SK-N-SH (cell line): ENCODE results near the gene GPR155. TPM values are rescaled to one million over a fixed set of nuclear protein-coding genes. Genes with fewer than 3 reads are reported as not detected.
A peak's percentile ranks its signal among the peaks of the same experiment; 100 is the strongest.

ENCODE experiments used
- CTCF ChIA-PET: fragments of 300-600, 350-600 bp; formaldehyde crosslinking; extraction: SDS; loops from one replicate; lab custom pipeline; 2021; lab: Yijun Ruan, JAX
- POLR2A ChIA-PET: fragments of 350-600 bp; sonication (Branson Sonifier 250); formaldehyde crosslinking; extraction: SDS; loops from one replicate; lab custom pipeline; 2020; ENCODE audit warnings: antibody characterized with exemption, inconsistent platforms; lab: Yijun Ruan, JAX
- DNase-seq: peaks from one replicate; pipeline ENCODE4 v3.0.0; 2012
- H2AFZ ChIP-seq: fragments of 200-600 bp; sonication (generic); 2 replicates; pipeline ENCODE4 v1.8.1; 2016; ENCODE audit warnings: antibody characterized with exemption, mild to moderate bottlenecking, low read depth
- H3F3A ChIP-seq: fragments of 200-600 bp; sonication (generic); replicated peaks from 2 replicates; pipeline ENCODE3; 2016; ENCODE audit warnings: antibody characterized with exemption, mild to moderate bottlenecking; ENCODE audit not compliant: insufficient read depth
- H3K27ac ChIP-seq, 2 experiments: fragments of 200-500 bp in 1 of 2; fragments of 200-600 bp in 1 of 2; sonication (Bioruptor generic) in 1 of 2; sonication (generic), shearing (Covaris generic) in 1 of 2; 2 replicates each; pipeline versions ENCODE4 v1.5.1 to v1.6.1; 2014 to 2016; ENCODE audit warnings: low read depth in 2 of 2, inconsistent platforms in 1 of 2, low read length in 1 of 2, mild to moderate bottlenecking in 1 of 2, mixed read lengths in 1 of 2
- H3K27me3 ChIP-seq: fragments of 200-600 bp; sonication (generic), shearing (Covaris generic); 2 replicates; pipeline ENCODE4 v1.6.1; 2016; ENCODE audit warnings: mixed run types; ENCODE audit not compliant: insufficient read depth
- H3K36me3 ChIP-seq, 2 experiments: fragments of 200-500 bp in 1 of 2; fragments of 200-600 bp in 1 of 2; sonication (Bioruptor generic) in 1 of 2; sonication (generic) in 1 of 2; replicated peaks in 1 of 2; 2 replicates each; pipeline versions ENCODE3 to v1.5.1; 2014 to 2016; ENCODE audit warnings: low read length in 1 of 2, mild to moderate bottlenecking in 1 of 2; ENCODE audit not compliant: insufficient read depth in 2 of 2, control insufficient read depth in 1 of 2
- H3K4me1 ChIP-seq, 2 experiments: fragments of 200-500 bp in 1 of 2; fragments of 200-600 bp in 1 of 2; sonication (Bioruptor generic) in 1 of 2; sonication (generic), shearing (Covaris generic) in 1 of 2; 2 replicates each; pipeline versions ENCODE4 v1.5.1 to v1.6.1; 2014 to 2016; ENCODE audit warnings: low read depth in 1 of 2, low read length in 1 of 2, mixed run types in 1 of 2; ENCODE audit not compliant: insufficient read depth in 2 of 2, control insufficient read depth in 1 of 2
- H3K4me2 ChIP-seq: fragments of 200-600 bp; sonication (generic), shearing (Covaris generic); 2 replicates; pipeline ENCODE4 v1.6.1; 2017; ENCODE audit warnings: mixed run types
- H3K4me3 ChIP-seq, 2 experiments: fragments of 200-500 bp in 1 of 2; fragments of 200-600 bp in 1 of 2; sonication (Bioruptor generic) in 1 of 2; sonication (generic), shearing (Covaris generic) in 1 of 2; 2 replicates each; pipeline versions ENCODE4 v1.5.1 to v1.8.1; 2014 to 2016; ENCODE audit warnings: low read depth in 2 of 2, inconsistent platforms in 1 of 2, low read length in 1 of 2, mild to moderate bottlenecking in 1 of 2, mixed read lengths in 1 of 2, moderate library complexity in 1 of 2
- H3K79me2 ChIP-seq: fragments of 200-600 bp; sonication (generic); 2 replicates; pipeline ENCODE4 v1.8.1; 2017; ENCODE audit warnings: mild to moderate bottlenecking; ENCODE audit not compliant: insufficient read depth
- H3K9ac ChIP-seq: fragments of 200-600 bp; sonication (generic); 2 replicates; pipeline ENCODE4 v1.6.1; 2017; ENCODE audit warnings: mixed run types
- H3K9me2 ChIP-seq: fragments of 200-600 bp; sonication (generic); 2 replicates; pipeline ENCODE4 v1.6.1; 2017; ENCODE audit warnings: mixed run types
- H3K9me3 ChIP-seq: fragments of 200-600 bp; sonication (generic); 2 replicates; pipeline ENCODE4 v1.6.1; 2017; ENCODE audit warnings: mixed run types, mild to moderate bottlenecking, moderate library complexity
- H4K20me1 ChIP-seq: fragments of 200-600 bp; sonication (generic); 2 replicates; pipeline ENCODE4 v1.6.1; 2017; ENCODE audit warnings: mild to moderate bottlenecking, mixed run types; ENCODE audit not compliant: insufficient read depth
- CHD2 ChIP-seq: fragments of 150-350 bp; IDR thresholded peaks from 2 replicates; pipeline ENCODE4 v1.6.1; 2018; ENCODE audit warnings: low read length; ENCODE audit not compliant: partially characterized antibody
- CTCF ChIP-seq: fragments of 200-600 bp; sonication (generic); IDR thresholded peaks from 2 replicates; pipeline ENCODE4 v1.6.1; 2017; ENCODE audit warnings: antibody characterized with exemption, mild to moderate bottlenecking, moderate library complexity
- ELF1 ChIP-seq: IDR thresholded peaks from 2 replicates; pipeline ENCODE4 v1.4.0; 2012
- EP300 ChIP-seq, 2 experiments: IDR thresholded peaks; 2 replicates each; pipeline versions ENCODE4 v1.4.0 to v1.6.1; 2012; ENCODE audit warnings: borderline replicate concordance in 1 of 2, low read depth in 1 of 2, low read length in 1 of 2
- EZH2phosphoT487 ChIP-seq: fragments of 200-600 bp; sonication (generic); IDR thresholded peaks from 2 replicates; pipeline ENCODE4 v1.6.1; 2017; ENCODE audit warnings: low read depth, mixed run types, mild to moderate bottlenecking, antibody characterized with exemption, moderate library complexity, borderline replicate concordance
- FOSL2 ChIP-seq: IDR thresholded peaks from 2 replicates; pipeline ENCODE4 v1.4.0; 2012; ENCODE audit warnings: low read depth, mild to moderate bottlenecking, moderate library complexity, borderline replicate concordance
- IRF3 ChIP-seq: fragments of 150-350 bp; IDR thresholded peaks from 2 replicates; pipeline ENCODE4 v1.6.1; 2016; ENCODE audit warnings: mild to moderate bottlenecking, low read depth, low read length
- MXI1 ChIP-seq: IDR thresholded peaks from 2 replicates; pipeline ENCODE4 v1.6.1; 2012; ENCODE audit warnings: mild to moderate bottlenecking, low read depth, low read length, improper control_type of control experiment
- NFIC ChIP-seq: IDR thresholded peaks from 2 replicates; pipeline ENCODE4 v1.4.0; 2012; ENCODE audit warnings: borderline replicate concordance
- NRF1 ChIP-seq: IDR thresholded peaks from 2 replicates; pipeline ENCODE4 v1.6.1; 2012; ENCODE audit warnings: low read depth, mild to moderate bottlenecking, low read length
- PBX3 ChIP-seq: IDR thresholded peaks from 2 replicates; pipeline ENCODE4; 2012
- RAD21 ChIP-seq: IDR thresholded peaks from 2 replicates; pipeline ENCODE4 v1.6.1; 2012; ENCODE audit warnings: mild to moderate bottlenecking, low read length
- RCOR1 ChIP-seq: fragments of 150-350 bp; IDR thresholded peaks from 2 replicates; pipeline ENCODE4 v1.6.1; 2017; ENCODE audit warnings: antibody characterized with exemption, low read length
- SIN3A ChIP-seq: IDR thresholded peaks from 2 replicates; pipeline ENCODE4 v1.6.1; 2012; ENCODE audit warnings: low read depth, mild to moderate bottlenecking, low read length, moderate library complexity, borderline replicate concordance
- TAF1 ChIP-seq: IDR thresholded peaks from 2 replicates; pipeline ENCODE4 v1.6.1; 2012; ENCODE audit warnings: low read depth, mild to moderate bottlenecking, low read length, moderate library complexity, borderline replicate concordance
- TCF12 ChIP-seq: IDR thresholded peaks from 2 replicates; pipeline ENCODE4 v1.4.0; 2012
- USF2 ChIP-seq: fragments of 150-350 bp; IDR thresholded peaks from 2 replicates; pipeline ENCODE4 v1.6.1; 2017; ENCODE audit warnings: antibody characterized with exemption, low read length, low read depth, borderline replicate concordance
- ZBTB33 ChIP-seq: IDR thresholded peaks from 2 replicates; pipeline ENCODE4 v1.4.0; 2012; ENCODE audit warnings: low read depth, borderline replicate concordance
- WGBS: methylation state at CpG from one replicate; pipeline ENCODE4 v1.1.6; 2017; ENCODE audit warnings: low lambda C conversion rate; 5-methylcytosine and 5-hydroxymethylcytosine counted together
- polyA plus RNA-seq, 3 experiments: library from polyadenylated mRNA; depleted of rRNA; stranded (reverse); fragments of >200 nt; gene quantifications; 2 replicates each; pipeline ENCODE4 v1.2.3, GENCODE V29; 2012

The GPR155 gene
- polyA plus RNA-seq, 1 of the 3 experiments (the other 2 are of a cell fraction) = 3.5 TPM

- TF ChIP-seq SIN3A (no peak), IRF3 (no peak), TCF12 (no peak), EZH2phosphoT487 (no peak), RAD21 (no peak; the same call in 1 of the 2 replicates), NRF1 (no peak), ELF1 (no peak), RCOR1 (peak; percentile 82)
These were observed 40.3 kb downstream of the GPR155 start (continued) for GRCh38 chr2:174446531-174446930.

- H2AFZ ChIP-seq = no peak overlapping the region
- no peaks in the 10 kb centered on the region for H3K27me3 ChIP-seq
- H3K9me2 ChIP-seq = no peaks in the 10 kb centered on the region
- ChIA-PET CTCF (interaction anchor here (1.0 kb wide), 1 partner anchor 17 kb away, joined by 3 read pairs; no protein-coding TSS in a partner anchor), POLR2A (no interaction called here)
- no peak overlapping the region for H3K4me3 ChIP-seq
- no peaks in the 10 kb centered on the region for H4K20me1 ChIP-seq
- H3F3A ChIP-seq = peaks cover 8% of the 10 kb centered on the region
- no peak overlapping the region for H3K9ac ChIP-seq
- DNase-seq = no peak
- peak overlapping the region in 1 of 2 experiments; percentile 90; a peak in 2 of 4 replicates for H3K27ac ChIP-seq
- 73% methylated on average over 3 of the region's 3 CpGs for WGBS
- no peaks in the 10 kb centered on the region for H3K79me2 ChIP-seq
- TF ChIP-seq PBX3 (peak; percentile 34; the same call in 1 of the 2 replicates), ZBTB33 (no peak)
- no peak overlapping the region for H3K4me2 ChIP-seq
- H3K4me1 ChIP-seq = peaks cover 8 to 25% of the 10 kb centered on the region in 2 experiments; a peak in 3 of 4 replicates
- H3K9me3 ChIP-seq = no peaks in the 10 kb centered on the region
- peaks cover 0 to 2% of the 10 kb centered on the region in 2 experiments for H3K36me3 ChIP-seq
These were observed 41.6 kb downstream of the GPR155 start for GRCh38 chr2:174445248-174445647.

- no peak overlapping the region for H3K4me2 ChIP-seq
- CTCF ChIA-PET = interaction anchor here (1.0 kb wide), 1 partner anchor 17 kb away, joined by 3 read pairs; no protein-coding TSS in a partner anchor
- no peak for DNase-seq
- no peaks in the 10 kb centered on the region for H3K27me3 ChIP-seq
- peaks cover 7 to 29% of the 10 kb centered on the region in 2 experiments; a peak in 3 of 4 replicates for H3K4me1 ChIP-seq
- no peaks in the 10 kb centered on the region for H3K9me3 ChIP-seq
- H3K27ac ChIP-seq = peak overlapping the region in 1 of 2 experiments; percentile 90; a peak in 2 of 4 replicates
- H3K4me3 ChIP-seq = no peak overlapping the region
- WGBS = 81% methylated on average over 6 of the region's 6 CpGs
- no peak overlapping the region for H3K9ac ChIP-seq
- H3K9me2 ChIP-seq = no peaks in the 10 kb centered on the region
- no peaks in the 10 kb centered on the region for H3K79me2 ChIP-seq
- no peak overlapping the region for H2AFZ ChIP-seq
- POLR2A ChIA-PET = no interaction called here
- H3F3A ChIP-seq = peaks cover 8% of the 10 kb centered on the region
- H3K36me3 ChIP-seq = peaks cover 0 to 2% of the 10 kb centered on the region in 2 experiments
- H4K20me1 ChIP-seq = no peaks in the 10 kb centered on the region
- TF ChIP-seq CHD2 (no peak), NFIC (no peak), NRF1 (no peak), EP300 (IDR thresholded peaks at IDR 0.05; ENCODE audit: borderline replicate concordance in 1 of 2, low read depth in 1 of 2, low read length in 1 of 2) (no peak), RCOR1 (no peak), FOSL2 (no peak), CTCF (no peak), SIN3A (no peak), TAF1 (no peak), MXI1 (no peak), USF2 (no peak)
These were observed 42.1 kb downstream of the GPR155 start for GRCh38 chr2:174444761-174445160.
